SK-N-SH treated with all-trans-retinoic acid at 6 μM for 48 hours (cell line): Measurements from ENCODE around the gene EDN1.

Experiments
- ARNTL ChIP-seq: fragments of 450-650 bp; formaldehyde crosslinking; IDR thresholded peaks from 2 replicates; pipeline ENCODE4 v1.5.0; 2020; ENCODE audit warnings: low read depth, mild to moderate bottlenecking, moderate library complexity, borderline replicate concordance
- PATZ1 ChIP-seq: fragments of 250-450 bp; sonication (Bioruptor Pico); IDR thresholded peaks from 2 replicates; pipeline ENCODE4 v1.8.0; 2020; ENCODE audit warnings: mild to moderate bottlenecking, moderate library complexity, borderline replicate concordance
- TCF4 ChIP-seq: fragments of 250-450 bp; sonication (Bioruptor Pico); IDR thresholded peaks from 2 replicates; pipeline ENCODE4 v1.8.0; 2021; ENCODE audit warnings: mild to moderate bottlenecking, moderate library complexity, borderline replicate concordance

- TF ChIP-seq ARNTL (CRISPR knock-in tag) (no peak), TCF4 (CRISPR knock-in tag) (no peak), PATZ1 (CRISPR knock-in tag) (no peak)
Observed at GRCh38 chr6:12280458-12280857, 9.7 kb upstream of the EDN1 start.
